Measurements from ENCODE around the gene ZMIZ1. TPM values are rescaled to one million over a fixed set of nuclear protein-coding genes. Genes with fewer than 3 reads are reported as not detected.
"Not testable (repeated sequence)": the region's sequence is repeated elsewhere in the genome, so short reads cannot be mapped to it uniquely, and the experiment has no call there.

ZMIZ1 gene
- polyA plus RNA-seq, 1 donor: 44.4 TPM

- DNase-seq: no peak
Observed at GRCh38 chr10:79034271-79034876, 34.4 kb upstream of the ZMIZ1 start.

GRCh38 chr10:79036416-79036815 lies 32.4 kb upstream of the ZMIZ1 start:
- not testable (repeated sequence) for DNase-seq

- DNase-seq: no peak
Observed at GRCh38 chr10:79038104-79038840, 30.5 kb upstream of the ZMIZ1 start.

GRCh38 chr10:79038841-79039201 lies 29.9 kb upstream of the ZMIZ1 start:
- DNase-seq: no peak

GRCh38 chr10:79042639-79043411 lies 25.9 kb upstream of the ZMIZ1 start:
- no peak for DNase-seq

GRCh38 chr10:79044036-79044632 lies 24.6 kb upstream of the ZMIZ1 start:
- DNase-seq: no peak

- DNase-seq: no peak
Observed at GRCh38 chr10:79044846-79045245, 23.9 kb upstream of the ZMIZ1 start.

GRCh38 chr10:79045566-79046175 lies 23.1 kb upstream of the ZMIZ1 start:
- DNase-seq: no peak

- no peak for DNase-seq
Observed at GRCh38 chr10:79046326-79046725, 22.4 kb upstream of the ZMIZ1 start.

- DNase-seq: no peak
Observed at GRCh38 chr10:79046741-79047583, 21.8 kb upstream of the ZMIZ1 start.

- no peak for DNase-seq
Observed at GRCh38 chr10:79047584-79047874, 21.2 kb upstream of the ZMIZ1 start.

- no peak for DNase-seq
Observed at GRCh38 chr10:79047875-79048638, 20.7 kb upstream of the ZMIZ1 start.

- DNase-seq: no peak
Observed at GRCh38 chr10:79048639-79049550, 19.9 kb upstream of the ZMIZ1 start.

- no peak for DNase-seq
Observed at GRCh38 chr10:79049931-79050895, 18.6 kb upstream of the ZMIZ1 start.

- no peak for DNase-seq
Observed at GRCh38 chr10:79050896-79051555, 17.7 kb upstream of the ZMIZ1 start.

- no peak for DNase-seq
Observed at GRCh38 chr10:79051766-79052165, 17.0 kb upstream of the ZMIZ1 start.

GRCh38 chr10:79052291-79053080 lies 16.3 kb upstream of the ZMIZ1 start:
- no peak for DNase-seq

- no peak for DNase-seq
Observed at GRCh38 chr10:79053081-79053434, 15.7 kb upstream of the ZMIZ1 start.
